Stimulated activated CD8-positive, alpha-beta memory T cell treated with anti-CD3 and anti-CD28 coated beads, Interleukin-2, amount 100 ng/mL, for 1 hour (primary cell): ENCODE results near the gene LONP1.

ENCODE experiments used
- DNase-seq, 2 donors: peaks; one replicate each; pipeline ENCODE4 v3.0.0-alpha.2; 2020; ENCODE audit warnings: low read depth in 2 of 2

The LONP1 gene

GRCh38 chr19:5679289-5680083, 40.5 kb downstream of the LONP1 start:
- no peak for DNase-seq

- DNase-seq = no peak
These were observed 41.8 kb downstream of the LONP1 start for GRCh38 chr19:5678071-5678718.

GRCh38 chr19:5677580-5677979, 42.4 kb downstream of the LONP1 start:
- no peak for DNase-seq

- DNase-seq = no peak
These were observed 42.8 kb downstream of the LONP1 start for GRCh38 chr19:5677136-5677535.

GRCh38 chr19:5676772-5677105, 43.2 kb downstream of the LONP1 start:
- DNase-seq = no peak

- DNase-seq = no peak
These were observed 43.7 kb downstream of the LONP1 start for GRCh38 chr19:5676105-5676771.

GRCh38 chr19:5674714-5675113, 45.2 kb downstream of the LONP1 start:
- no peak for DNase-seq

GRCh38 chr19:5673752-5674151, 46.2 kb downstream of the LONP1 start:
- DNase-seq = no peak

- no peak for DNase-seq
These were observed 47.1 kb downstream of the LONP1 start for GRCh38 chr19:5672708-5673459.

GRCh38 chr19:5671600-5671999, 48.3 kb downstream of the LONP1 start:
- DNase-seq = no peak

GRCh38 chr19:5669212-5669611, 50.7 kb downstream of the LONP1 start:
- DNase-seq = no peak

GRCh38 chr19:5667751-5668271, 52.1 kb downstream of the LONP1 start:
- no peak for DNase-seq

GRCh38 chr19:5666921-5667610, 52.9 kb downstream of the LONP1 start:
- no peak for DNase-seq

- DNase-seq = no peak
These were observed 54.0 kb downstream of the LONP1 start for GRCh38 chr19:5665781-5666513.

- DNase-seq = no peak
These were observed 55.4 kb downstream of the LONP1 start for GRCh38 chr19:5664515-5664914.

GRCh38 chr19:5663904-5664303, 56.0 kb downstream of the LONP1 start:
- no peak for DNase-seq

- no peak for DNase-seq
These were observed 58.5 kb downstream of the LONP1 start for GRCh38 chr19:5661483-5661882.

GRCh38 chr19:5655412-5655811, 64.5 kb downstream of the LONP1 start:
- no peak for DNase-seq

GRCh38 chr19:5654931-5655330, 65.0 kb downstream of the LONP1 start:
- no peak for DNase-seq

- DNase-seq = no peak
These were observed 67.7 kb downstream of the LONP1 start for GRCh38 chr19:5652261-5652660.

- DNase-seq = no peak
These were observed 68.6 kb downstream of the LONP1 start for GRCh38 chr19:5651361-5651760.
